Karpas-422 (cell line): ENCODE data around the gene AQP2. TPM values are rescaled to one million over a fixed set of nuclear protein-coding genes. Genes with fewer than 3 reads are reported as not detected.

Experiments
- DNase-seq: peaks from one replicate; pipeline ENCODE4 v3.0.0-alpha.2; 2015
- H2AFZ ChIP-seq: fragments of 200-600 bp; sonication (generic); 2 replicates; pipeline ENCODE4 v1.6.1; 2014; ENCODE audit warnings: antibody characterized with exemption, low read length, mixed read lengths
- H3K27ac ChIP-seq: fragments of 200-600 bp; sonication (generic); 2 replicates; pipeline ENCODE4 v1.5.1; 2014; ENCODE audit warnings: mild to moderate bottlenecking, low read length, moderate library complexity
- H3K27me3 ChIP-seq: fragments of 200-600 bp; sonication (generic); 2 replicates; pipeline ENCODE4 v1.6.1; 2014; ENCODE audit warnings: low read length, mixed read lengths
- H3K36me3 ChIP-seq: fragments of 200-600 bp; sonication (generic); 2 replicates; pipeline ENCODE4 v1.6.1; 2014; ENCODE audit warnings: low read length, mixed read lengths; ENCODE audit not compliant: insufficient read depth
- H3K4me1 ChIP-seq: fragments of 200-600 bp; sonication (generic); 2 replicates; pipeline ENCODE4 v1.6.1; 2014; ENCODE audit warnings: mild to moderate bottlenecking, low read length, mixed read lengths
- H3K4me2 ChIP-seq: fragments of 200-600 bp; sonication (generic); 2 replicates; pipeline ENCODE4 v1.6.1; 2014; ENCODE audit warnings: low read length, low read depth, mild to moderate bottlenecking; ENCODE audit not compliant: poor library complexity, severe bottlenecking
- H3K4me3 ChIP-seq: fragments of 200-600 bp; sonication (generic); 2 replicates; pipeline ENCODE4 v1.5.1; 2014; ENCODE audit warnings: mild to moderate bottlenecking, antibody characterized with exemption, low read length, mixed read lengths
- H3K79me2 ChIP-seq: fragments of 200-600 bp; sonication (generic); 2 replicates; pipeline ENCODE4 v1.6.1; 2014; ENCODE audit warnings: mild to moderate bottlenecking, low read length, mixed read lengths
- H3K9ac ChIP-seq: fragments of 200-600 bp; sonication (generic); 2 replicates; pipeline ENCODE4 v1.6.0; 2014; ENCODE audit warnings: low read length
- H3K9me2 ChIP-seq: fragments of 200-600 bp; sonication (generic), shearing (Covaris generic); replicated peaks from 2 replicates; pipeline ENCODE4 v1.6.0; 2014; ENCODE audit warnings: mild to moderate bottlenecking, low read length, moderate library complexity; ENCODE audit not compliant: insufficient read depth
- H3K9me3 ChIP-seq: fragments of 300-700, 200-600 bp; sonication (generic); 2 replicates; pipeline ENCODE4 v1.6.1; 2014; ENCODE audit warnings: low read length, mixed read lengths
- H4K20me1 ChIP-seq: fragments of 200-600 bp; sonication (generic); 2 replicates; pipeline ENCODE4 v1.6.1; 2014; ENCODE audit warnings: mild to moderate bottlenecking, antibody characterized with exemption, low read length, low read depth; ENCODE audit not compliant: insufficient read depth
- total RNA-seq: library from RNA; depleted of rRNA; stranded (reverse); fragments of >200 nt; shearing (Covaris generic); gene quantifications from 2 replicates; pipeline ENCODE4 v1.2.3, GENCODE V29; 2014; ENCODE audit warnings: low replicate concordance

AQP2 gene
- total RNA-seq, 1 experiment from 2014 or later, result 0.63 TPM

DNA sequence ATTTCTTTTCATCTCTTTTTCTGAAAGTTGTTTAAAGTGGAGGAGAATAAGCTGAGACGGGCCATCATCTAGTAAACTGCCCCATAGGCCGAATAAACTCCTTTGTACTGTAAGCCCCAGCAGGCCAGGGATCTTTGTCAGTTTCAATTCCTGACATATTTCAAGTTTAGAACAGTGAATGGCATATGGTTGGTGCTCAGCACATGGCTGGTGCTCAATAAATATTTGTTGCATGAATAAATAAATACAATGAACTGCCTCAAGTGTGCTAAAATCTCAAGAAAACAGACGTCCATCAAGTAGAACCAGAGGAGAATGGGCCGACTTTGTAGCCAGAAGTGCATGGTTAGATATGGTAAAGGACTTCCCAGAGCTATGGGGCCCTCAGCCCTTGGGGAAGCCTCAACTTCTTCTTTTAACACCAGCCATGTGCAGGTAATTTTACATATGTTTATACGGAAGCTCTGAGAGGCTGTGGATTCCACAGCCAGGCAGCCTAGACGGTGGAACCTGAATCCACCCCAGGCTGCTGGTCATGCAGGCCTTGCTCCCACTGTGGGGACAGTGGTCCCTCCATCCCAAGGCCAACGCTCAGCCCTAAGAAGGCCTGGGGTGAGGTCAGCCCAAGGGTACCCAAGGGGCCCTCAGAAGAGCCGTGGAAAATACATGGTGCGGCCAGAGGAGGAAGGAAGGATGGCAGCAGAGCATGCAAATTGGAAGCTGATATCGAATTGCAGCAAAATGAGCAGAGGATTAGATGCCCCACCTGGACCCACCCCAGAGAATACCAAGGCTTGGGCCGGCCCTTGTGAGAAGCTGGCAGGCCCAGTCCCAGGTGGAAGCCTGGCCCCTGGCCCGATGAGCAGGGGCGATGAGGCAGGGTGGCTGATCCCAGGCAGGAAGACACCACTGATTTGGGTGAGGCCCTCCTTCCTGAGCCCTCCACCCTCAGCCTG lies 8.7 kb upstream of the AQP2 start:
- H3K9ac ChIP-seq, result peak overlapping the region; percentile 87
- H4K20me1 ChIP-seq, result no peaks in the 10 kb centered on the region
- H3K27ac ChIP-seq, result peak overlapping the region; percentile 99
- no peaks in the 10 kb centered on the region for H3K9me2 ChIP-seq
- no peaks in the 10 kb centered on the region for H3K9me3 ChIP-seq
- no peaks in the 10 kb centered on the region for H3K79me2 ChIP-seq
- H3K27me3 ChIP-seq, result no peaks in the 10 kb centered on the region
- peaks cover 93% of the 10 kb centered on the region for H3K4me1 ChIP-seq
- peak overlapping the region; percentile 67 for H3K4me3 ChIP-seq
- H3K36me3 ChIP-seq, result no peaks in the 10 kb centered on the region
- peak; percentile 97 for DNase-seq
- no peak overlapping the region for H2AFZ ChIP-seq
- peak overlapping the region; percentile 81 for H3K4me2 ChIP-seq

DNA sequence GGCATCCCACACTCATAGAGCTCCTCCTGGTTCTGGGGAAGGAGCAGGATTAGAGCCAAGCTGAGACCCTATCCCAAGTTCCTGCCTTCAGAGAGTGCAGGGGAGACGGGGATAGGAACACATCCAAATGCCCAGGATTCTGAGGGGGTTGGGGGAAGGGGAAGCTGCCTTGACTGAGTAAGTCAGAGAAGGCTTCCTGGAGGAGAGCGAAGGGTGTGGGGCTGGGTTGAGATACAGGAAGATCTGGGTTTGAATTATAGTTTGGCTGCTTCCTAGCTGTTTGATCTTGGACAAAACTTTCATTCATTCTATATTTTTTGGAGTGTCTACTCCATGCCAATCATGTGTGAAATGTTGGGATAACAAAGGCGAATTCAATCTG lies 8.0 kb upstream of the AQP2 start:
- H3K27ac ChIP-seq, result peak overlapping the region; percentile 99
- H3K4me3 ChIP-seq, result peak overlapping the region; percentile 67
- peak overlapping the region; percentile 87 for H3K9ac ChIP-seq
- H3K79me2 ChIP-seq, result no peaks in the 10 kb centered on the region
- no peaks in the 10 kb centered on the region for H3K27me3 ChIP-seq
- no peaks in the 10 kb centered on the region for H3K9me3 ChIP-seq
- no peaks in the 10 kb centered on the region for H3K9me2 ChIP-seq
- H3K4me2 ChIP-seq, result peak overlapping the region; percentile 81
- no peaks in the 10 kb centered on the region for H4K20me1 ChIP-seq
- H3K36me3 ChIP-seq, result no peaks in the 10 kb centered on the region
- H3K4me1 ChIP-seq, result peaks cover 97% of the 10 kb centered on the region
- no peak overlapping the region for H2AFZ ChIP-seq
- DNase-seq, result peak; percentile 86

DNA sequence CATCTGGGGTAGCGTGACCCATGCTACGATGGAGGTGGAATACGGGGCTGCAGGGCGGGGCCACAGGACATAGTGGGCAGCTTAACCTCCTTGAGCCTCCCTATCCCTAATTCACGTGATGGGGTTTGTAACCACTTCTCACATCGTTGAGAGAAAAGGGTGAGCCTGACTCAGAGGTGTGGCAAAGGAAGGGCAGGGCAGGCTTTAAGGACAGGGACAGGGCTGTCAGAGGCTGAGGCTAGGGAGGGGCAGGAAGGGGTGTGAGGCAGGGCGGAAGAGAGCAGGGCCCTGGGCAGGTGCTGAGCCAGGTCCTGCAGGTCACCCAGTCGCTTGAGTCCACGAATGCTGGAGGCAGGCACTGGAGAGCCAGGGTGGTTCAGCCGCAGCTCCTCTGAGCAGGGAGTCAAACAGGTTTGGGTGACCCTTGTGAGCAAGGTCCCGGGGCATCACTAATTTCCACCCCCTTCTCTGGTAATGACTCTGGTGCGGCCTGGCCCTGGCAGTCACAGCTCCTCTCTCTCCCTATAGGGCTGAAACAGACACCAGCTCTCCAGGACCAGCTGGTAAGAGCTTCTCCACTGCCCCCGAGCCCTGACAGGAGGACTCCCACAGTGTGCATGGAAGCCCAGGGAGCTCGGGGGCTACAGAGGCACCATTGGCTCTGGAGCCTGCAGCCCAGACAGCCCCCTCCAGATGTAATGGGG lies 7.5 kb upstream of the AQP2 start:
- Histone ChIP-seq H2AFZ (no peak overlapping the region), H3K4me1 (peaks cover 97% of the 10 kb centered on the region), H3K9ac (peak overlapping the region; percentile 87), H3K79me2 (no peaks in the 10 kb centered on the region), H3K27me3 (no peaks in the 10 kb centered on the region), H3K4me2 (peak overlapping the region; percentile 81), H3K27ac (peak overlapping the region; percentile 99), H3K4me3 (peak overlapping the region; percentile 67), H3K36me3 (no peaks in the 10 kb centered on the region), H3K9me3 (no peaks in the 10 kb centered on the region), H4K20me1 (no peaks in the 10 kb centered on the region), H3K9me2 (no peaks in the 10 kb centered on the region)
- DNase-seq, result peak; percentile 94

DNA sequence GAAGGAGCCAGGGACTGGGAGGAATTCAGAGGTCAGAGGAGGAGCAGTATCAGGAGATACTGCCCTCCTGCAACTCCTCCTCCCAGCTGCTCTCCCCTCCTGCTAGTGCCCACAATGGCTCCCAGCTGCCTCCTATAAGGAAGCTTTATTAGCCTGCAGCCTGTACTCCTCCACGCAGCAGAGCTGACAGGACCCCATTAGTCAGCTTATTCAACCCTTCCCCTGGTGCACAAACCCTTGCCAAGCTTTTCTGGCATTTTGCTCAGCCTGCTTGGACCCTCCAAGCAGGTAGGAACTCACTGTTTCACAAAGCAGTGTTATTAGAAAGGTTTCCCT lies 6.9 kb upstream of the AQP2 start:
- no peaks in the 10 kb centered on the region for H3K9me3 ChIP-seq
- H3K4me3 ChIP-seq, result peak overlapping the region; percentile 67
- H4K20me1 ChIP-seq, result no peaks in the 10 kb centered on the region
- no peaks in the 10 kb centered on the region for H3K9me2 ChIP-seq
- no peaks in the 10 kb centered on the region for H3K36me3 ChIP-seq
- H3K4me2 ChIP-seq, result peak overlapping the region; percentile 81
- H3K27me3 ChIP-seq, result no peaks in the 10 kb centered on the region
- peak overlapping the region; percentile 99 for H3K27ac ChIP-seq
- H2AFZ ChIP-seq, result no peak overlapping the region
- DNase-seq, result peak; percentile 58
- peaks cover 97% of the 10 kb centered on the region for H3K4me1 ChIP-seq
- peak overlapping the region; percentile 87 for H3K9ac ChIP-seq
- no peaks in the 10 kb centered on the region for H3K79me2 ChIP-seq

DNA sequence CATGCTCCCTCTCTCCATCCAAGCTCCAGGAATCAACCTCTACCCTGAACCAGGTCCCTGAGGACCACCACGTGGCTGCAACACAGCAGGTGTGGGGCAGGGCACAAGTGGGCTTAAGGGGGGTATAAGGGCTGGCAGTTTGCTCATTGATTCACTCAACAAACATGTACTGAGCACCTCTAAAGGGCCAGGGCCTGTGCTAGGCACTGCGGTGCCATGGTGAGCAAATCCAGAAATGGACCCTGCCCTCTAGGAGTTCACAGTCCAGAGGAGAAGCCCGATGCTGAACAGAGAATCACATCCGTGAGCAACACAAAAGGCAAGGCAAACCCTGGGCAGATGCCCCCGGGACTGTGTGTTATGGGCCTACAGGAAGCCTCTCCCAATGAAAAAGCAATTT lies 6.5 kb upstream of the AQP2 start:
- Histone ChIP-seq H3K4me1 (peaks cover 100% of the 10 kb centered on the region), H3K9me2 (no peaks in the 10 kb centered on the region), H4K20me1 (no peaks in the 10 kb centered on the region), H3K36me3 (no peaks in the 10 kb centered on the region), H3K9me3 (no peaks in the 10 kb centered on the region), H3K27ac (peak overlapping the region; percentile 99), H3K27me3 (no peaks in the 10 kb centered on the region), H2AFZ (no peak overlapping the region), H3K9ac (peak overlapping the region; percentile 87), H3K4me3 (peak overlapping the region; percentile 67), H3K4me2 (peak overlapping the region; percentile 81), H3K79me2 (no peaks in the 10 kb centered on the region)
- peak; percentile 65 for DNase-seq

DNA sequence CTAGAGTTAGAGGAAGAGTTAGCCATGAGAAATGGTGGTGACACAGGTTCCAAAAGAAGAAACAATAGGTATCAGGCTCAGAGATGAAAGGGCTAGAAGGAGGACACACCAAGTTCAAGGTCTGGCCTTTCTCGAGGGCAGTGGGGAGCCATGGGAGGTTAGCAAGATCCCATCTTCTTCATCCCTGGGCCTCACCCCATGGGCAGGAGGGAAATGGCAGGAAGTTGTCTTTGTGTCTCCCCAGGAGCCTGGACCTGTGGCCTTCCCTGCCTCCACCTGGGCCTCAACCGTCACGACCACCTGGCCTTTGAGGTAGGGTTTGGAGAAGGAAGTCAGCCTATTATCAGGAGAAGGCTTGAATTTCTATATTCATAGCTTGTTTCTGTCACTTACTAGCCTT lies 5.8 kb upstream of the AQP2 start:
- peak overlapping the region; percentile 81 for H3K4me2 ChIP-seq
- H3K36me3 ChIP-seq, result no peaks in the 10 kb centered on the region
- peak overlapping the region; percentile 99 for H3K27ac ChIP-seq
- no peaks in the 10 kb centered on the region for H3K9me3 ChIP-seq
- H3K4me3 ChIP-seq, result peak overlapping the region; percentile 67
- no peaks in the 10 kb centered on the region for H3K9me2 ChIP-seq
- no peaks in the 10 kb centered on the region for H4K20me1 ChIP-seq
- H3K79me2 ChIP-seq, result no peaks in the 10 kb centered on the region
- peak; percentile 57 for DNase-seq
- H3K9ac ChIP-seq, result peak overlapping the region; percentile 87
- H2AFZ ChIP-seq, result no peak overlapping the region
- no peaks in the 10 kb centered on the region for H3K27me3 ChIP-seq
- peaks cover 100% of the 10 kb centered on the region for H3K4me1 ChIP-seq

DNA sequence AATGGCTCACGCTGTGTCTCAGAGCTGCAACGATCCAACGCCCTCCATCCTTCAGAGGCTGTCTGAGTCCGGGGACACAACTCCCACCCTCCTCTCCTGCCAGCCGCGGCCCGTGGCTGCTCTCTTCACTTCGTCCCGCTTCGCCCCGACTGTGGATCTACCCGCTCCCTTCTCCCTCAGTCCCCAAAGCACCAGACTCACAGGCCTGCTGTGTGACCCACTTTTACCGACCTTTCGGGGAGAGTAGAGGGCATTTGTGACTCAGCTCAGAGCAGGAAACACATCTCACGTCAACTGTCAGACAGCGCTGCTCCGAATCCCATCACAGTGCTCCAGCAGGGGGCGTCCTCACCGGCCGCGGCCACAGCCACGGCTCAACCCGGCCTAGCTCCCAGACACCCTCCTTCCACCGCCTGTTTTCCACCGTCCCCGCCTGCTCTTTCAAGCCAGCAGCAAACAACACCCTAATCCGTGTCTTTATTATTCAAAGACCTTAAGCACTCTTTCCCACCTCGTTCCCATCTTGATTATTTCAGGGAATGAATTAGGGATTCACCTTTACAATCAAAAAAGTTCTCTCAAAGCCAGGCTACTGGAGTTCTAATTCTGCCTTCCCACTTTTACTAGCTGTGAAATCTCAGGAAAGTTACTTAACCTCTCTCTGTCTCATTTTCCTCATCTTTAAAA lies 5.0 kb upstream of the AQP2 start:
- no peaks in the 10 kb centered on the region for H3K79me2 ChIP-seq
- peak overlapping the region; percentile 67 for H3K4me3 ChIP-seq
- peak overlapping the region; percentile 87 for H3K9ac ChIP-seq
- H3K9me3 ChIP-seq, result no peaks in the 10 kb centered on the region
- peaks cover 100% of the 10 kb centered on the region for H3K4me1 ChIP-seq
- H3K27me3 ChIP-seq, result no peaks in the 10 kb centered on the region
- DNase-seq, result peak; percentile 96
- H3K36me3 ChIP-seq, result no peaks in the 10 kb centered on the region
- H3K9me2 ChIP-seq, result no peaks in the 10 kb centered on the region
- H3K27ac ChIP-seq, result peak overlapping the region; percentile 99
- H2AFZ ChIP-seq, result no peak overlapping the region
- peak overlapping the region; percentile 81 for H3K4me2 ChIP-seq
- no peaks in the 10 kb centered on the region for H4K20me1 ChIP-seq

DNA sequence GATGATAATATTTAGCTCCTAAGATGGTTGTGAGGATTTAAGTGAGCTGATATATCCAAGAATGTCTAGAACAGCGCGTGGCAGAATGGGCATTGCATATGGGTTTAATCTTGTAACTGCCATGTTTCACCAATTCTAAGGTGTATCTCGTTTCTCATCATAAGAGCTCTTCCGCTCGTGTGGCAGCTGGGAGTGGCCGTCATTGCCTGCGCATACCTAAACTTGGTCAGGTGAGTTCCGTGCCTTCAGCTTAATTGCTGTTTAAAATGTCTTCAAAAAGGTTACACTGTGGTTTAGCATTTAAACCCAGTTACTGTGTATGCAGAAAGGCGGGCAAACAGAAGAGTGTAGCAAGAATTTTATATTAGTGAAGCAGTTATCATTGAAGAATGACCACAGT lies 4.5 kb upstream of the AQP2 start:
- Histone ChIP-seq H3K4me1 (peaks cover 100% of the 10 kb centered on the region), H3K79me2 (no peaks in the 10 kb centered on the region), H3K4me2 (peak overlapping the region; percentile 81), H3K36me3 (no peaks in the 10 kb centered on the region), H4K20me1 (no peaks in the 10 kb centered on the region), H3K4me3 (0 out of 2 replicates have a peak overlapping the region, but pooled peaks have one; percentile 13), H3K9me3 (no peaks in the 10 kb centered on the region), H2AFZ (no peak overlapping the region), H3K27ac (peak overlapping the region; percentile 99), H3K9ac (peak overlapping the region; percentile 87), H3K9me2 (no peaks in the 10 kb centered on the region), H3K27me3 (no peaks in the 10 kb centered on the region)
- DNase-seq, result peak; percentile 42
